RWPE1 (cell line): Measurements from ENCODE around the gene NAXE.

ENCODE experiments used
- CTCF ChIA-PET: fragments of 350-600 bp; sonication (Branson Sonifier 250); formaldehyde crosslinking; extraction: SDS; loops from one replicate; lab custom pipeline; 2021; lab: Yijun Ruan, JAX
- POLR2A ChIA-PET: fragments of 400-600 bp; formaldehyde crosslinking; extraction: SDS; loops from one replicate; lab custom pipeline; 2020; ENCODE audit warnings: antibody characterized with exemption; ENCODE audit not compliant: low non-redundant PET; lab: Yijun Ruan, JAX
- DNase-seq: peaks from one replicate; pipeline ENCODE4 v3.0.0; 2012; ENCODE audit warnings: low spot score
- H3K27ac ChIP-seq: fragments of 450-650 bp; 2 replicates; pipeline ENCODE4 v1.5.1; 2017
- CTCF ChIP-seq: fragments of 450-650 bp; conservative IDR thresholded peaks from 2 replicates; pipeline ENCODE4 v1.5.1; 2017; ENCODE audit warnings: low read depth, mild to moderate bottlenecking

NAXE gene

DNA sequence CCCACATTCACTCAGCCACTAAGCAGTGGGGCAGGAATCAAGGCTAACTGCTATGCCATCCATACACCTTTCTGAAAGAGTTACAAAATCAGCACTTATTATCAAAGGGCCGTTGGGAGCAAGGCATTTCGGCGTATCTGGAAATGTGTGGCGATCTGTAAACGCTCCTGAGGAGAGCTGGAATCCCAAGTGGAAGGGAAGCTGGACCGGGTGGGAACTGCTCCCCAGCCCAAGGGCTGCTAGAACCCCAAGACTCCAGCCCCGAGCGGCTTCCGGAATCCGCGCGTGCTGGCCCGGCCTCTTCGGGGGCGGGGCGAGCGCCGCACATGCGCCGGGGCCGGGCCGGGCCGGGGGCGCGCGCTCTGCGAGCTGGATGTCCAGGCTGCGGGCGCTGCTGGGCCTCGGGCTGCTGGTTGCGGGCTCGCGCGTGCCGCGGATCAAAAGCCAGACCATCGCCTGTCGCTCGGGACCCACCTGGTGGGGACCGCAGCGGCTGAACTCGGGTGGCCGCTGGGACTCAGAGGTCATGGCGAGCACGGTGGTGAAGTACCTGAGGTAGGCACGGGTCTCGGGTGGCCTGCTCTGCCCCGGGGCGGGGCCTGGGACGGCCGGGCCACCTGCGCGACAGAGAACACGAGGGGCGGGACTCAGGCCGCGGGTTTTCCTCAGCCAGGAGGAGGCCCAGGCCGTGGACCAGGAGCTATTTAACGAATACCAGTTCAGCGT, at the start of gene NAXE:
Gene NAXE (plus strand): TSS at position 345 of the 726 bp plus-strand sequence. CDS start 29 bp downstream, at position 374.
- ChIA-PET POLR2A (interaction anchor here (0.5 to 1.5 kb wide), 5 partner anchors 10 to 91 kb away, joined by 3 to 8 read pairs (median 3); partner anchors contain the start of genes MEF2D and TTC24), CTCF (interaction anchor here (1.0 to 1.8 kb wide), 3 partner anchors 17 to 68 kb away, joined by 3 to 6 read pairs (median 3); partner anchors contain the start of gene HAPLN2)
- peak within 1 kb of the TSS; percentile 79 for H3K27ac ChIP-seq
- DNase-seq, result peak; percentile 82
- no peak for TF ChIP-seq CTCF

GRCh38 chr1:156543066-156543465, 48.5 kb upstream of the NAXE start:
- ChIA-PET CTCF (no interaction called here), POLR2A (no interaction called here)
- no peak for TF ChIP-seq CTCF

DNA sequence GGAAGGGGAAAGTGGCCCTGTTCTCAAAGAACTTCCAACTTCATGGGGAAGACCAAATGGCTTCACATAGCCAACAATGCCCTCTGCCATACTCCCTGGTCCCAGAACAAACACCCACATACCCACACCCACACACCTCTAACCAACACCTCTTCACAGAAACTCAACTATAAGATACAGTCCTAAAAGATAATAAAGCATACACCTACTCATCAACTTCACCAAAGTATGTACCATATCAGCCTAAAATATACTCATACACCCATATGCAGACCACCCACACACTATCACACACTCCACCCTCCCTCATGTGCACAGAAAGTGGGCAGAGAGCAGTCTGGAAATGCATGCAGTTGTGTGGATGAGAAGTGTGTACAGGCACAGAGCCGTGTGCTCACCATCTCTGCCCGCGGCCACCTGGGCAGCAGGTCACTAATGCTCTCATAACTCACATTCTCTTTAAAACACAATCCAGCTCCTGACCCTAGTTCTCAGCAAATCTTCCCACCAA, 46.9 kb upstream of the NAXE start:
- CTCF ChIA-PET, result no interaction called here
- H3K27ac ChIP-seq, result no peak overlapping the region
- POLR2A ChIA-PET, result no interaction called here
- TF ChIP-seq CTCF, result no peak
- DNase-seq, result no peak

More at GRCh38 chr1:156543066-156543465, 48.5 kb upstream of the NAXE start:
- DNase-seq, result no peak
- H3K27ac ChIP-seq, result no peak overlapping the region

- ChIA-PET POLR2A (no interaction called here), CTCF (no interaction called here)
- DNase-seq, result no peak
- no peak for TF ChIP-seq CTCF
- H3K27ac ChIP-seq, result no peak overlapping the region
These were observed 45.3 kb upstream of the NAXE start for GRCh38 chr1:156546267-156546666.

- H3K27ac ChIP-seq, result no peak overlapping the region
- no peak for DNase-seq
- ChIA-PET POLR2A (no interaction called here), CTCF (interaction anchor here (0.6 kb wide), 1 partner anchor 67 kb away, joined by 5 read pairs; no protein-coding TSS in a partner anchor)
- no peak for TF ChIP-seq CTCF
These were observed 44.1 kb upstream of the NAXE start for GRCh38 chr1:156547434-156547833.

DNA sequence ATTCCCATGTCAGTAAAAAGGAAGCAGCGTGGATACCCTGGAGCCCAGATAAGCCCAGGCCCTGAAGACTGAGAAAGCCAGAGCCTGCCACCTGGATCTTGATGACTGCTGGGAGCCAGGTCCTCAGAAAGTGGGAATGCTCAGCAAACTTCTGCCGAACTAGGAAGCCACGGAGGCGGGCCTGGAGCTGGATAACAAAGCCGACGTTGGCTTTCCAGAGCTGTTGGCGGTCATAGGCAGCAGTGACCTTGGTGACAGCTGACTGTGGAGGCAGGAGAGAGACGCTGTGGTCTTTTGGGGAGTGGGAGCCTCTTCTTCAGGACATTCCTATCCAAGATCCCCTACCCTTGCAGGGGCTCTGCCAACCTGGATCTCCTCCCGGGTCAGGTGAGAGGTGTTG, 43.6 kb upstream of the NAXE start:
- ChIA-PET POLR2A (no interaction called here), CTCF (interaction anchor here (0.6 kb wide), 1 partner anchor 67 kb away, joined by 5 read pairs; no protein-coding TSS in a partner anchor)
- H3K27ac ChIP-seq, result no peak overlapping the region
- TF ChIP-seq CTCF, result no peak
- no peak for DNase-seq
